Thyroid gland (tissue), 4 donors: ENCODE measurements around the gene DAG1.

Source experiments
- POLR2A ChIP-seq, 2 donors: fragments of 450-650 bp; IDR thresholded peaks; one replicate each; pipeline ENCODE4 v1.6.1; 2017; ENCODE audit warnings: antibody characterized with exemption in 2 of 2, mild to moderate bottlenecking in 2 of 2, moderate library complexity in 1 of 2
- TF ChIP-seq, protein P1 (sequence below), 6 experiments: fragments of 200-600 bp in 3 of 6; fragments of 450-650 bp in 3 of 6; sonication (generic) in 3 of 6; IDR thresholded peaks; one replicate each; pipeline ENCODE4 v1.5.1; 2016 to 2019; ENCODE audit warnings: antibody characterized with exemption in 6 of 6, mild to moderate bottlenecking in 2 of 6, inconsistent platforms in 1 of 6, moderate library complexity in 1 of 6

DNA sequence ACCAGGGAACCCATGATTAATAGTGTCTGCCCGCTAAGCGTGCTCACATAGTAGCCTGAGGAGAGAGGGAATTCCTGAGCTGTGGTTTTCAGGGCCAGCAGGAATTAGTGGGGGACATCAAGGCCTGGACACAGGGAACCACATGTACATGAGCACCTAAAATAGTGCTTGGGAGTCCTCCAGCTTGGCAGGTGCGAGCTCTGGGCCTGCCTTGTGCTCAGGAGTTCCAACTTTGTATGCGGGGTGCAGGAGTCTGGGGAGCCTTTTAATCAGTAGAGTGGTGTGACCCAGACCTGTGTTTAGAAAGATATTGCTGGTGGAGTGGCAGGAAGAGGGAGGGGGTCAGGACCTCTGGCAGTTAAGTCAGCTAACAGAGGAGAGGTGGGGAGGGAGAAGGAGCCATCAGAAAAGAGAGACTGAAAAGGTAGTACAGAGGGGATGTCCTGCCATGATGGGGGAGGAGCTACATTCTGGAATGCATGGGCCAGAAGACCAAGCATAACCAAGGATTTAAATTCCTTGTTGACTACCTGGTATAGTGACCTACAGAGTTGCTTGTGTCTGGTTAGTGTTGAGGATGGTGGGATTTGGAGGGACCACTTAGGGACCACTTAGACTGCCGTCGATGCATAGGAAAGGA lies 1.9 kb downstream of the DAG1 start:
- TF ChIP-seq, protein P1, sequence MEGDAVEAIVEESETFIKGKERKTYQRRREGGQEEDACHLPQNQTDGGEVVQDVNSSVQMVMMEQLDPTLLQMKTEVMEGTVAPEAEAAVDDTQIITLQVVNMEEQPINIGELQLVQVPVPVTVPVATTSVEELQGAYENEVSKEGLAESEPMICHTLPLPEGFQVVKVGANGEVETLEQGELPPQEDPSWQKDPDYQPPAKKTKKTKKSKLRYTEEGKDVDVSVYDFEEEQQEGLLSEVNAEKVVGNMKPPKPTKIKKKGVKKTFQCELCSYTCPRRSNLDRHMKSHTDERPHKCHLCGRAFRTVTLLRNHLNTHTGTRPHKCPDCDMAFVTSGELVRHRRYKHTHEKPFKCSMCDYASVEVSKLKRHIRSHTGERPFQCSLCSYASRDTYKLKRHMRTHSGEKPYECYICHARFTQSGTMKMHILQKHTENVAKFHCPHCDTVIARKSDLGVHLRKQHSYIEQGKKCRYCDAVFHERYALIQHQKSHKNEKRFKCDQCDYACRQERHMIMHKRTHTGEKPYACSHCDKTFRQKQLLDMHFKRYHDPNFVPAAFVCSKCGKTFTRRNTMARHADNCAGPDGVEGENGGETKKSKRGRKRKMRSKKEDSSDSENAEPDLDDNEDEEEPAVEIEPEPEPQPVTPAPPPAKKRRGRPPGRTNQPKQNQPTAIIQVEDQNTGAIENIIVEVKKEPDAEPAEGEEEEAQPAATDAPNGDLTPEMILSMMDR (IDR thresholded peaks at IDR 0.05), result no peak
- TF ChIP-seq POLR2A (IDR thresholded peaks at IDR 0.05), result no peak
